DND-41 (cell line): ENCODE measurements around the gene PM20D2.

ENCODE experiments used
- ATAC-seq: fragments of 200-7000 bp; cut with Tn5 transposase; 3 replicates; pipeline ENCODE4 v1.9.1; 2021; ENCODE audit warnings: low read depth; ENCODE audit not compliant: insufficient read depth
- DNase-seq: peaks from one replicate; pipeline ENCODE4 v3.0.0-alpha.2; 2020
- H2AFZ ChIP-seq: 2 replicates; pipeline ENCODE4 v1.6.0; 2012; ENCODE audit warnings: low read depth, low read length
- H3K27ac ChIP-seq: 2 replicates; pipeline ENCODE4 v1.5.1; 2012; ENCODE audit warnings: low read length, inconsistent platforms
- H3K27me3 ChIP-seq: fragments of 200-600 bp; sonication (generic); 2 replicates; pipeline ENCODE4 v1.6.0; 2012; ENCODE audit warnings: low read length, mild to moderate bottlenecking, inconsistent platforms; ENCODE audit not compliant: insufficient read depth, poor library complexity
- H3K36me3 ChIP-seq: 2 replicates; pipeline ENCODE4 v1.5.1; 2012; ENCODE audit warnings: low read length, inconsistent platforms; ENCODE audit not compliant: insufficient read depth
- H3K4me1 ChIP-seq: 2 replicates; pipeline ENCODE4 v1.5.1; 2012; ENCODE audit warnings: mild to moderate bottlenecking, low read length; ENCODE audit not compliant: insufficient read depth
- H3K4me2 ChIP-seq: 2 replicates; pipeline ENCODE4 v1.6.0; 2012; ENCODE audit warnings: mild to moderate bottlenecking, moderate library complexity, low read length, inconsistent platforms; ENCODE audit not compliant: insufficient read depth
- H3K4me3 ChIP-seq, 2 experiments: fragments of 200-600 bp in 1 of 2; shearing (Covaris generic) in 1 of 2; 2 replicates each; pipeline ENCODE4 v1.5.1; 2012 to 2016; ENCODE audit warnings: inconsistent platforms in 2 of 2, low read length in 2 of 2, mild to moderate bottlenecking in 2 of 2, low read depth in 1 of 2, moderate library complexity in 1 of 2
- H3K79me2 ChIP-seq: 2 replicates; pipeline ENCODE4 v1.6.0; 2012; ENCODE audit warnings: low read length, inconsistent platforms; ENCODE audit not compliant: insufficient read depth
- H3K9ac ChIP-seq: 2 replicates; pipeline ENCODE4 v1.6.0; 2012; ENCODE audit warnings: low read depth, mild to moderate bottlenecking, inconsistent platforms, low read length, moderate library complexity
- H3K9me3 ChIP-seq: 2 replicates; pipeline ENCODE4 v1.5.1; 2012; ENCODE audit warnings: low read length, moderate library complexity, mild to moderate bottlenecking, inconsistent platforms; ENCODE audit not compliant: insufficient read depth, severe bottlenecking
- H4K20me1 ChIP-seq: 2 replicates; pipeline ENCODE4 v1.6.0; 2012; ENCODE audit warnings: low read length; ENCODE audit not compliant: insufficient read depth
- EZH2 ChIP-seq: IDR thresholded peaks from 3 replicates; pipeline ENCODE4 v1.6.1; 2012; ENCODE audit warnings: borderline replicate concordance, low read depth, mild to moderate bottlenecking, moderate library complexity, low read length, inconsistent platforms; ENCODE audit not compliant: severe bottlenecking
- TF ChIP-seq, protein P1 (sequence below): IDR thresholded peaks from 2 replicates; pipeline ENCODE4 v1.5.1; 2012; ENCODE audit warnings: borderline replicate concordance, low read length, moderate library complexity, mild to moderate bottlenecking; ENCODE audit not compliant: poor library complexity, severe bottlenecking; ENCODE audit errors: extremely low read depth

The PM20D2 gene

GRCh38 chr6:89144354-89144906, 1.4 kb upstream of the PM20D2 start:
- no peak overlapping the region for H3K4me3 ChIP-seq
- H3K27me3 ChIP-seq: no peaks in the 10 kb centered on the region
- H3K4me1 ChIP-seq: peaks cover 42% of the 10 kb centered on the region
- TF ChIP-seq, protein P1, sequence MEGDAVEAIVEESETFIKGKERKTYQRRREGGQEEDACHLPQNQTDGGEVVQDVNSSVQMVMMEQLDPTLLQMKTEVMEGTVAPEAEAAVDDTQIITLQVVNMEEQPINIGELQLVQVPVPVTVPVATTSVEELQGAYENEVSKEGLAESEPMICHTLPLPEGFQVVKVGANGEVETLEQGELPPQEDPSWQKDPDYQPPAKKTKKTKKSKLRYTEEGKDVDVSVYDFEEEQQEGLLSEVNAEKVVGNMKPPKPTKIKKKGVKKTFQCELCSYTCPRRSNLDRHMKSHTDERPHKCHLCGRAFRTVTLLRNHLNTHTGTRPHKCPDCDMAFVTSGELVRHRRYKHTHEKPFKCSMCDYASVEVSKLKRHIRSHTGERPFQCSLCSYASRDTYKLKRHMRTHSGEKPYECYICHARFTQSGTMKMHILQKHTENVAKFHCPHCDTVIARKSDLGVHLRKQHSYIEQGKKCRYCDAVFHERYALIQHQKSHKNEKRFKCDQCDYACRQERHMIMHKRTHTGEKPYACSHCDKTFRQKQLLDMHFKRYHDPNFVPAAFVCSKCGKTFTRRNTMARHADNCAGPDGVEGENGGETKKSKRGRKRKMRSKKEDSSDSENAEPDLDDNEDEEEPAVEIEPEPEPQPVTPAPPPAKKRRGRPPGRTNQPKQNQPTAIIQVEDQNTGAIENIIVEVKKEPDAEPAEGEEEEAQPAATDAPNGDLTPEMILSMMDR: no peak
- no peak for TF ChIP-seq EZH2
- H3K4me2 ChIP-seq: no peak overlapping the region
- H3K27ac ChIP-seq: no peak overlapping the region
- H4K20me1 ChIP-seq: peaks cover 6% of the 10 kb centered on the region; the same call in 1 of the 2 replicates
- H3K36me3 ChIP-seq: peaks cover 10% of the 10 kb centered on the region
- ATAC-seq: no peak
- no peak overlapping the region for H3K9ac ChIP-seq
- peaks cover 34% of the 10 kb centered on the region for H3K79me2 ChIP-seq
- H3K9me3 ChIP-seq: no peaks in the 10 kb centered on the region
- no peak overlapping the region for H2AFZ ChIP-seq
- no peak for DNase-seq

DNA sequence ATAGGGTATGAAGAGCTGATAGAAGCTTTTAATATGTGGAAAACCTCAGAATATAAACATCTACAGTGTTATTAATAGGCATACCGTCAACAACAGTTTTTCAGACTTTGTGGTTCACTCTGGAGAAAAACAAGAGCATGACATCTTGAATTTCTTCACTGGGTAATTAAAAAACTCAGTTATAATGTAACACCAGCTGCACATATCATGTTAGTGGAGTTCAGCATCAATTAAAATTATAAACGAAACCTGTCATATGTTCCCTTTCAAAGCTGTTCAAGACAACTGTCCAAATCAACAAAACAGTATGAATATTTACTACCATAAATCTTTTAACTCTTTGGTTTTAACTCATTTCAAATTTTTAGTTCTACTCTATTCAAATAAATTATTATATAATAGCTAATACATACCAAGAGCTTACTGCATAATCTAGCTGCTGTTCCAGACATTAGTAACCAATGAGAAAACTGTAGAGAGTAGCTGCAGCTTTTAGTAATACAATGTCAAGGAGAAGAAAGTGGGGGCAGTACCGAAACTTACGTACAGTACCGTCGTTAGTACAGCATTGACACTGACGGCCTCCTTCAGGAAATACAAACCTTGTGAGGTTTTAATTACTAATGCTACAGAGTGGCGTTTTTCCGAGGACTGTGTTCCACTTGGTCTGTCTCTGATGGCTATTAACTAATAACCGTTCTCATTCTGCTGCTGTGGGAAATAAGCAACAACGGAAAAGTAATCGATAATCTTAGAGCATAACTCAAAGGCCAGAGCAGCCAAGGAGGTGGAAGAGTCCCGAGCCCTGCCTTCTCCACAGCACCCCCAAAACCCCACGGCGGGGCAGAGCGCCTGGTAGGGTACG, 532 bp upstream of the PM20D2 start:
- Histone ChIP-seq H3K4me2 (peak overlapping the region; percentile 81), H4K20me1 (peaks cover 6% of the 10 kb centered on the region; the same call in 1 of the 2 replicates), H3K27ac (peak overlapping the region; percentile 80), H3K79me2 (peaks cover 34% of the 10 kb centered on the region), H3K4me3 (peak overlapping the region; percentile 63 to 77), H3K4me1 (peaks cover 42% of the 10 kb centered on the region), H3K9me3 (no peaks in the 10 kb centered on the region), H3K9ac (peak overlapping the region; percentile 95), H2AFZ (peak overlapping the region; percentile 88), H3K27me3 (no peaks in the 10 kb centered on the region), H3K36me3 (peaks cover 16% of the 10 kb centered on the region)
- peak; percentile 61 for ATAC-seq
- DNase-seq: no peak
- TF ChIP-seq EZH2: no peak
- TF ChIP-seq, protein P1: peak; percentile 18

DNA sequence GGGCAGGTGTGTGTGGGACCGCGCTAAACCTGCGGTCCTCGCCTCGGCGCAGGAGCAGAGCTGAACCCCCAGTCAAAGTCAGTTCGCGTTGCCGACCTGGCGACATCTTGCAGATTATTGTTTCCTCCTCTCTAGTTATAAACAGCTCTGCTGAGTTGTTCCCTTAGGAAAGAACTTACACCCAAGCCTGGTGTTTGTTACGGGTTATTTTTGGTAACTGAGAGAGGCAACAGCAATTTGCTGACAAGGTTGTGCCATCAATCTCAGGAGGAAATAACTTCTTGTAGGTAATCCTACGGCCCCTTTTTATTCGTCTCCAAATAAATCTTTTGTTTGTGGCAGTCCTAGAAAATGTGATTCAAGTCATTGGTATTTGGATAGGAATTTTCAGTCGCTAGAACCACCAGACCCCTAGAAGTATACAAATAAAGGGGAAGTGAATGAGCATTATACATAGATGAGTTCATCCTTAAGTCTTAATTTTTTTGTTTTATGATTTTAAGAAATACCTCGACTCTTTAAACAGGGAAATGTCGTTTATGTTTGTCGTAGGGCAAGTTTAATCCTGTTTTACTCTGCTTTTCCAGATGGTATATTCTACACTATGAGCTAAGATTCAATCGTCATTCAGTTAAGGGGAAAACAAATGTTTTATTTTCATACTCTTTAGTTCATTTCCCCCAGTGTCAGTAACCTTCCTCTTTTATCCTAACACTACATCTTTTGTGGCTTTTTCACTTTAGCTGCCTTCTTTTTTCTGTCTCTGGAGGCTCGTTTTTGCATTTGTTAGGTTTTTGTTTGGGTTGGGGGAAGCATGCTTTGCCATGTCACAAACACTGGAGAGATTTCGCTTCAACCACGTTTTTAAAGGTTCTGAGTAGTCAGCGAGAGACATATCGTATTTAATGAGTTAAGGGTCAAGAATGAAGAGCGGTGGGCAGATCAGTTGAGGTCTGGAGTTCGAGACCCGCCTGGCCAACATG, 1.2 kb downstream of the PM20D2 start:
- H3K27me3 ChIP-seq: no peaks in the 10 kb centered on the region
- H3K9ac ChIP-seq: peak overlapping the region; percentile 95
- peak overlapping the region; percentile 81 for H3K4me2 ChIP-seq
- H3K4me3 ChIP-seq: peak overlapping the region; percentile 63 to 77; a peak in 3 of 4 replicates
- no peaks in the 10 kb centered on the region for H3K9me3 ChIP-seq
- H2AFZ ChIP-seq: peak overlapping the region; percentile 88
- H3K36me3 ChIP-seq: peaks cover 25% of the 10 kb centered on the region
- H3K27ac ChIP-seq: peak overlapping the region; percentile 80
- H4K20me1 ChIP-seq: peaks cover 6% of the 10 kb centered on the region; the same call in 1 of the 2 replicates
- ATAC-seq (no peak; the same call in 2 of the 3 replicates), DNase-seq (peak; percentile 36)
- no peak for TF ChIP-seq EZH2
- TF ChIP-seq, protein P1: no peak
- H3K79me2 ChIP-seq: peaks cover 37% of the 10 kb centered on the region
- peaks cover 42% of the 10 kb centered on the region for H3K4me1 ChIP-seq
